ENCODE measurements around the gene LRRC18.

The LRRC18 gene

GRCh38 chr10:48923748-48924147 is 15.9 kb downstream of the LRRC18 start:
- no peak for DNase-seq (ENCODE audit: low read depth in 2 of 3, low spot score in 1 of 3)

GRCh38 chr10:48913674-48914073 is 26.0 kb downstream of the LRRC18 start:
- DNase-seq (ENCODE audit: low read depth in 2 of 3, low spot score in 1 of 3): no peak

GRCh38 chr10:48910548-48910947 is 29.1 kb downstream of the LRRC18 start:
- DNase-seq (ENCODE audit: low read depth in 2 of 3, low spot score in 1 of 3): no peak

DNA sequence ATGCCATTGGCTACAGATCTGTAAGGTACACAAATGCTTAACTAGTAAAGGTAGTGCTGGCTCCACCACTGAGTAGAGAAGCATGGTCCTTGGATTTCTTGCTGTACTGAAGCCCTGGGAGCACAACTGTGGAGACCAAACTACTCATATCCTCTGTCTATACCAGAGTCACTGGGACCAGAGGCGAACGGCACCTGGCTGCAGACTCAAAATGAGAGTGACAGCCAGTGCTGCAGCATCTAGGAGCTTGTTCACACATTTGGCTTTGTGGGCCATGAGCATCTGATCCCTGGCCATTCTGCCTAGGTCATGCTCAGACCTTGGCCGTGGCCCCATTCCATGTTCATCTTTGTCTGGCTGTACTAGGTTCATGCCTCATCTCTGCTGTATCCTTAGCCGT is 31.9 kb downstream of the LRRC18 start:
- no peak for DNase-seq (ENCODE audit: low read depth in 2 of 3, low spot score in 1 of 3)

GRCh38 chr10:48906841-48907240 is 32.8 kb downstream of the LRRC18 start:
- no peak for DNase-seq (ENCODE audit: low read depth in 2 of 3, low spot score in 1 of 3)

DNA sequence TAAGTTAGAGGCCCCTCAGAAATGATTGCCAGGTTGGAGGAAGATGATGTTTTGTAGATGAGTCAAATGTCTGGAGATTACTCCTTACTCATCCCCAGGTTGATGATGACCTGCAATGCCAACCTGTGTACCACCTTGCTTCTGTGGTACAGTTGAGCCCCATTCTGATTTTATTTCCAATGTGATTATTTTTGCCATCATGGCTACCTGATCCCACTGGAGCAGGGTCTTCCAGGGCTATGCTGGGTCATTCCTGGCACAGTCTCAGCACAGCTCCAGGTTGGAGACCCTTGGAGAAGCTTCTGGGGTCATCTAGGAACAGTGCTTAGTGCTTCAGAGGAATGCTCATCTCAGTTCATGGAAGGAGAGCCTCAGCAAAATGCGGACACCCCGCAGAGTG is 34.3 kb downstream of the LRRC18 start:
- no peak for DNase-seq (ENCODE audit: low read depth in 2 of 3, low spot score in 1 of 3)

GRCh38 chr10:48904861-48905260 is 34.8 kb downstream of the LRRC18 start:
- DNase-seq (ENCODE audit: low read depth in 2 of 3, low spot score in 1 of 3): no peak

DNA sequence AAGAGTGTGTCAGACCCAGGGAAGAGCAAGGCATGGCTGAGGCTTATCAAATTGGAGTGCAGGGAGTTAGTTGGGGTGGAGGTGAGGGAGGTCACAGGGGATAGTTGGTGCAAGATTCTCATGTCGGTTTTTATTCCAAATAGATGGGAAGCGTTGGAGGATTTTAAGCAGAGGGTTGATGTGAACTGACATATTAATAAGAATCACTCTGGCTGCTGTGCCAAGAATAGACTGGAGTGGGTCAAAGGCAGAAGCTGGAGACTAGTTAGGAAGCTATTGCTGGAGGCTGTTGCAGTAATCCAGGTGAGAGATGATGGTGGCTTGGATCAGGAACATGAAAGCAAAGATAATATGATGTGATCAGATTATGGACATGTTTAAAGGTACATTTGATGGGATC is 36.5 kb downstream of the LRRC18 start:
- no peak for DNase-seq (ENCODE audit: low read depth in 2 of 3, low spot score in 1 of 3)

DNA sequence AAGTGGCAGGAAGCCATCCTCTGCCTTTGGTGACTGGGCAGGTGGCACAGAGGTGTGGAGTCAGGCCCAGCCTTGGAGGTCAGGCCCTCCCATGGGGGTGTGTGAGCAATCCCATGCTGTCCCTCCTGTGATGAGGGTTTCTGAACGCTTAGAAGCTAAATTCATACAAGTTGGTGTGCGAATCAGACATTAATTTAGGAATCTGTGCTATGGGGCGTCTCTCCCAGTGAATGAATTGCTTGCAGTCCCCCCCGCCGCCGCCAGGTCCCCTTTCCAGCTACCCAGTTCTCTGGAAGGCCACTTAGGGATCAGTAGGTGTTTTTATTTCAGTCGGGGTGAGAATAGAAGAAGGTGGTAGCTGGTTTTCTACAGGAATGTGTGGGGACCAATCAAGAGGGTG is 37.5 kb downstream of the LRRC18 start:
- DNase-seq (ENCODE audit: low read depth in 2 of 3, low spot score in 1 of 3): no peak

DNA sequence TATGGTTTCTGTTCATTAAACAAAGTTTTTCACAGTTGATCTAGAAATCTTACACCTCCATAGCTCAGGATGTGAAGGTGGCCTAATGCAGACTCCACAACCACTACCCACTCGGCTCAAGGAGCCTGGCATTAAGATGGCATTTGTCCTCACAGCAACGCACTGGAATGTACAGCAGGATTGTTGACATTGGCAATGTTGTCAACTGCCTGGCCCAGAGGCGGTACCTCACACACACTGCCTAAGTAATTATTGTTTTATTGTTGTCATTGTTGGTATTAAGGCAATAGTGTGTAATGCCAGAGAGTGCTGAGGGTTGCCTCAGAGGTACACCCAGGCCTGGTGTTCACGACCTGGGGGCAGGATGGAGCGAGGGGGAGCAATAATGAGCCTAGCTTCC is 38.3 kb downstream of the LRRC18 start:
- DNase-seq (ENCODE audit: low read depth in 2 of 3, low spot score in 1 of 3): no peak

- no peak for DNase-seq (ENCODE audit: low read depth in 2 of 3, low spot score in 1 of 3)
These were observed 39.3 kb downstream of the LRRC18 start for GRCh38 chr10:48900371-48900801.

GRCh38 chr10:48899781-48900180 is 39.9 kb downstream of the LRRC18 start:
- no peak for DNase-seq (ENCODE audit: low read depth in 2 of 3, low spot score in 1 of 3)

- no peak for DNase-seq (ENCODE audit: low read depth in 2 of 3, low spot score in 1 of 3)
These were observed 41.2 kb downstream of the LRRC18 start for GRCh38 chr10:48898426-48898825.

GRCh38 chr10:48897441-48897790 is 42.2 kb downstream of the LRRC18 start:
- no peak for DNase-seq (ENCODE audit: low read depth in 2 of 3, low spot score in 1 of 3)

- no peak for DNase-seq (ENCODE audit: low read depth in 2 of 3, low spot score in 1 of 3)
These were observed 42.7 kb downstream of the LRRC18 start for GRCh38 chr10:48896756-48897440.

DNA sequence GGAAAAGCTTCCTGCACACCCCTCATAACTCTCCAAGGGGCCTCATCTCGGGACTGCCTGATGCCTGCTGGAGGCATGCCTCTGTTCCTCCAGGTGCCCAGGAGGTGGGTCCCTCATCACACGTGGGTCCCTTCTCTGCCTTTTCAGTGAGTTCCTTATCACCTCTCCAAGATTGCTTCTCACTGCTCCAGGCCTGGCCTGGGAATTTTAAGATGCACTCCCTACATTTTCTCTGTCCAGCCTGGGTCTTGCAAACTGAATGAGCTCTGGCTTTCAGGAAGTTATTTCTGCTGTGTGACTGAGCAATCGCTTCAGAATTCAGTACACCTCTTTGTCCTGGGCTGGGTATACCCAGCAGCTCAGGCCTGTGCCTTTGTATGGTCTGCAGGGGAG is 43.8 kb downstream of the LRRC18 start:
- DNase-seq (ENCODE audit: low read depth in 2 of 3, low spot score in 1 of 3): no peak

GRCh38 chr10:48894911-48895802 is 44.5 kb downstream of the LRRC18 start:
- no peak for DNase-seq (ENCODE audit: low read depth in 2 of 3, low spot score in 1 of 3)

DNA sequence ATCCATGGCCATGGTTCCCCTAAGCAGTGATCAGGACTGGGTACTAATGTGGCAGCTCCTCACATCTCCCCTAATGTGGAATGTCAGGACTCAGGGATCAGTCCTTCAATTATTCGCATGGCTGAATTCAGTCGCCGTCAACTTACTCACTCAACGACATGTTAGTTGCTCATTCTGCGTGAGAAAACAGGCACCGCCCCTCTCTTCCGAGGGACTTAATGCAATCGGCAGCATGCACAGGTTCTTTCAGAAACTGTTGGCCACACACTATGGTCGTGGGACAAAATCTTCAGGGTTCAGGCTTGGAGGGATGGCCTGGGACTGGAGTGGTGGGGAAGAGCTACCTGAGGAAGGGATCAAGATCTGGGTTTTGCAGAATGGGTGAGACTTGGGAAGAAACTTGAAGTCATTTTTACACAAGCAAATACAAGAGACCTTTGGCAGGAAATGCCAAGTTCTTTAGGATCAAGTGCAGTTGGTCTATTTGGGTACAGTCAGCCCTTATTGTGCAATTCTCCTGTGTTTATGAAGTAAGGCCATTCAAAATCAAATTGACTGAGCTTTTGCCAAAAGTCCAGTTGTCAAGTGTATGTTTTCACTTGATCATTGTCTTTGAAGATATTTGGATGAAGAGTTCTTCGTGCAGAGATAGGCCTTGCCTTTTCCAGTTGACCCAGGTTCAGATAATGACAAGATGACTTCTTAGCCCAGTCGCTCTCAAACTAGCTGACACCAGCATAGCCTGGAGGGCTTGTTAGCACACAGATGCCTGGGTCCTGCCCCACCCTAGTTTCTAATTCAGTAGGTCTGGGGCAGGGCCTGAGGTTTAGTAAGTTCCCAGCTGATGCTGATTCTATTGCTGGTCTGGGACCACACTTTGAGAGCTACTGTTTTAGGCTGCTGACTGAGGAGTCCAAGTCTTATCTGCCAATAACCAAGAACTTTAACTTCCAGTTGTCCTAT is 48.5 kb downstream of the LRRC18 start:
- no peak for DNase-seq (ENCODE audit: low read depth in 2 of 3, low spot score in 1 of 3)

DNA sequence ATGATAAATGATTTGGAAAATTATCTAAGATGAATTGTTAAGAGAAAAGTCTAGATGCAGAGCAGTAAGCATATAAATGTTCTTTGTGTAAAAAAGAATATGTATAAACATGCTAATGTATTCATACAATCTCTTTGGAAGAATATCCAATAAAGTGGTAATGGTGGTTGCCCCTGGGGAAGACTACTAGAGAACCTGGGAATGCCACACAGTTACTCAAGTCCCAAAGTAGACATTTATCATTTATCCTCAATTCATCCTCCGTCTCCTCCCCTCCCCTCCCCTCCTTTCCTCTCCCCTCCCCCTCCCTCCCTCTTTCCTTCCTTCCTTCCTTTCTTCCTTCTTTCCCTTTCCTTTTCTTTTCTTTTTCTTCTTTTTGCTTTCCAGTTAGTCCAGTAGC is 51.7 kb downstream of the LRRC18 start:
- no peak for DNase-seq (ENCODE audit: low read depth in 2 of 3, low spot score in 1 of 3)

DNA sequence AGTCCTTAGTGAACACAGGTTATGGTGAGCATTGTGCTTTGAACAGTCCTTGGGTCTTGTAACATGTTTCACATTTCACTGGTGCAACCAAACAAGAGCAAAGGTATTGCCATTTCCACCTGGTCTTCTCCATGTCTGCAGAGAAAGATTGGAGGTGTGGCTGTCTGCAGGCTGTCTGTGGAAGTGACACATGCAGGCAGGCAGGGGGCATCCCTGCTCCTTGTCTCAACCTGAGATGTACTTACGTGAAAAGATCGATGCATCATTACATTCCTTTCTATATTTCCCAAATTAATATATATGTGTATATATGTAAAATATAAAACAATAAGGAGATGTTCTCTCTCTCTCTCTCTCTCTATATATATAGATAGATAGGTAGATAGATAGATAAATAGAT is 54.3 kb downstream of the LRRC18 start:
- DNase-seq (ENCODE audit: low read depth in 2 of 3, low spot score in 1 of 3): no peak
